WERI-Rb-1 (cell line): ENCODE data around the gene MC1R.

Experiments used
- DNase-seq: peaks from one replicate; pipeline ENCODE4 v3.0.0-alpha.2; 2020
- H3K27ac ChIP-seq: fragments of 250-450 bp; sonication (Bioruptor Pico); 2 replicates; pipeline ENCODE4 v1.5.1; 2020; ENCODE audit warnings: mild to moderate bottlenecking, moderate library complexity
- H3K27me3 ChIP-seq: fragments of 250-450 bp; sonication (Bioruptor Pico); 2 replicates; pipeline ENCODE4 v1.5.1; 2021; ENCODE audit warnings: mild to moderate bottlenecking, low read depth, moderate library complexity; ENCODE audit not compliant: insufficient read depth, severe bottlenecking
- H3K36me3 ChIP-seq: fragments of 250-450 bp; sonication (Bioruptor Pico); 2 replicates; pipeline ENCODE4 v1.5.1; 2020; ENCODE audit warnings: mild to moderate bottlenecking, moderate library complexity
- H3K4me3 ChIP-seq: 2 replicates; pipeline ENCODE4 v1.5.1; 2011; ENCODE audit warnings: low read depth, mild to moderate bottlenecking, control low read depth, low read length
- H3K9me3 ChIP-seq: fragments of 250-450 bp; sonication (Bioruptor Pico); 2 replicates; pipeline ENCODE4 v1.5.1; 2021; ENCODE audit warnings: mild to moderate bottlenecking, moderate library complexity; ENCODE audit not compliant: severe bottlenecking
- CTCF ChIP-seq: IDR thresholded peaks from 2 replicates; pipeline ENCODE4 v1.5.1; 2011; ENCODE audit warnings: low read depth, mild to moderate bottlenecking, control low read depth, inconsistent platforms, low read length

MC1R gene

GRCh38 chr16:89946515-89946914, 27.9 kb downstream of the MC1R start:
- Histone ChIP-seq H3K9me3 (no peaks in the 10 kb centered on the region), H3K4me3 (no peak overlapping the region), H3K27ac (no peak overlapping the region), H3K27me3 (no peaks in the 10 kb centered on the region), H3K36me3 (no peaks in the 10 kb centered on the region)
- TF ChIP-seq CTCF, result no peak
- no peak for DNase-seq

GRCh38 chr16:89949121-89949742, 30.6 kb downstream of the MC1R start:
- Histone ChIP-seq H3K36me3 (no peaks in the 10 kb centered on the region), H3K27ac (no peak overlapping the region), H3K9me3 (no peaks in the 10 kb centered on the region), H3K4me3 (peak overlapping the region; percentile 40), H3K27me3 (no peaks in the 10 kb centered on the region)
- TF ChIP-seq CTCF, result no peak
- DNase-seq, result no peak

DNA sequence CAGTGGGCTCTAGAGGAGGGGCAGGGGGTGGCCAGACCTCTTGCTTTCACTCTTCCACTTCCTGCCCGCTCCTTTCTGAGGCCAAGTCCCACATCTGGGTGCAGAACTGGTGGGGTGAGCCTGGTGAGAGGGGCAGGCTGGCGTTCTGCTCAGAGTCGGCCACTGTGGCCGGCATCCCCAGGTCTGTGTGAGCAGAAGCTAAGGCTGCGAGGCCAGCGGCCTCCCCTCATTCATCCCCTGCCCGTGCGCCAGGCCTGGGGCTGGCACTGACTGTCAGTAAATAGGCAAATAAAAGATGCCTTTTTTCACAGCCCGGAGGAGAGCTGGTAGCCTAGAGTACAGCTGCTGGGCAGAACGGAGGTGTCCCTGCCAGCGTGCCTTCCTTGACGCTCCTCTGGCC, 31.1 kb downstream of the MC1R start:
- Histone ChIP-seq H3K27me3 (no peaks in the 10 kb centered on the region), H3K9me3 (no peaks in the 10 kb centered on the region), H3K36me3 (no peaks in the 10 kb centered on the region), H3K4me3 (no peak overlapping the region), H3K27ac (no peak overlapping the region)
- TF ChIP-seq CTCF, result no peak
- no peak for DNase-seq

DNA sequence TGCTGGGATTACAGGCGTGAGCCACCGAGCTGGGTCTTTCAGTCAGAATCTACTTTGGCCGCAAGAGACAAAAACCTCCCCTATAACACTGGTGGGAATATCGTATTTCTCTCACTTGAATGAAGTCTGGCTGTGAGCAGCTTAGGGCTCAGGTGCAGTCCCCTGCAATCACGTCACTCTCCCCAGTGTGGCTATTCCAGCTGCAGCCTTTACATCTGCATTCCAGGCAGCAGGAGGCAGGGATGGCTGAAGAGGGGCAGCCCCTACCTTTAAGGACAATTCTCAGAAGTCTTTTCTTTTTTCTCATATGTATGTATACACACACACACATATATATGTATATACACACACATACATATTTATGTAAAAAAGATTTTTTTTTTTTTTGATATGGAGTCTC, 32.8 kb downstream of the MC1R start:
- H3K36me3 ChIP-seq, result no peaks in the 10 kb centered on the region
- no peaks in the 10 kb centered on the region for H3K9me3 ChIP-seq
- DNase-seq, result no peak
- TF ChIP-seq CTCF, result no peak
- no peak overlapping the region for H3K27ac ChIP-seq
- no peak overlapping the region for H3K4me3 ChIP-seq
- H3K27me3 ChIP-seq, result no peaks in the 10 kb centered on the region

DNA sequence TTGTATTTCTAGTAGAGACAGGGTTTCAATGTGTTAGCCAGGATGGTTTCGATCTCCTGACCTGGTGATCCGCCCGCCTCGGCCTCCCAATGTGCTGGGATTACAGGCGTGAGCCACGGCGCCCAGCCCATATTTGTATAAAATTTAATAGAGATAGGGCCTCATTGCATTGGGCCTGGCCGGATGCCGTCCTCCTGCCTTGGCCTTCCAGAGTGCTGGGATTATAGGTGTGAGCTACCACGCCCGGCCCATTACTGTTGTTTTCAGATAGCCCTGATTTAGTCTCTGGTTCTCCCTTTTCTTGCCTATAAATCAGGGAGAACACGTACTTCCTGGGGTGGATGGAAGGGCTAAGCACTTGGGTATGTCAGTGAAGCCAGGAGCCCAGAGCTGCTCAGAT, 33.4 kb downstream of the MC1R start:
- Histone ChIP-seq H3K27me3 (no peaks in the 10 kb centered on the region), H3K4me3 (no peak overlapping the region), H3K36me3 (no peaks in the 10 kb centered on the region), H3K27ac (no peak overlapping the region), H3K9me3 (no peaks in the 10 kb centered on the region)
- TF ChIP-seq CTCF, result no peak
- no peak for DNase-seq

- no peaks in the 10 kb centered on the region for H3K36me3 ChIP-seq
- no peak for TF ChIP-seq CTCF
- no peak overlapping the region for H3K4me3 ChIP-seq
- DNase-seq, result no peak
- no peaks in the 10 kb centered on the region for H3K9me3 ChIP-seq
- H3K27me3 ChIP-seq, result no peaks in the 10 kb centered on the region
- no peak overlapping the region for H3K27ac ChIP-seq
Observed at GRCh38 chr16:89952551-89952950, 33.9 kb downstream of the MC1R start.
